Mucosa of rectum (tissue), 2 donors: ENCODE results near the gene ISX.

Source experiments
- H3K27ac ChIP-seq, 2 donors: one replicate each; pipeline ENCODE4 v1.7.0; 2013; ENCODE audit warnings: inconsistent platforms in 2 of 2, low read depth in 2 of 2, low read length in 2 of 2
- H3K27me3 ChIP-seq, 2 donors: one replicate each; pipeline ENCODE4 v1.7.0; 2013; ENCODE audit warnings: low read length in 2 of 2; ENCODE audit not compliant: control insufficient read depth in 2 of 2, insufficient read depth in 2 of 2
- H3K36me3 ChIP-seq, 2 donors: one replicate each; pipeline ENCODE4 v1.7.0; 2013; ENCODE audit warnings: low read length in 2 of 2; ENCODE audit not compliant: control insufficient read depth in 2 of 2, insufficient read depth in 2 of 2
- H3K4me1 ChIP-seq, 2 donors: one replicate each; pipeline ENCODE4 v1.7.0; 2013; ENCODE audit warnings: low read length in 2 of 2, mild to moderate bottlenecking in 1 of 2; ENCODE audit not compliant: control insufficient read depth in 2 of 2, insufficient read depth in 2 of 2
- H3K4me3 ChIP-seq, 2 donors: one replicate each; pipeline ENCODE4 v1.7.0; 2013; ENCODE audit warnings: low read length in 2 of 2
- H3K9ac ChIP-seq, 2 donors: one replicate each; pipeline ENCODE4 v1.7.0; 2013; ENCODE audit warnings: low read length in 2 of 2, low read depth in 1 of 2, mild to moderate bottlenecking in 1 of 2
- H3K9me3 ChIP-seq, 2 donors: one replicate each; pipeline ENCODE4 v1.7.0; 2013; ENCODE audit warnings: low read length in 2 of 2; ENCODE audit not compliant: control insufficient read depth in 2 of 2
- donor health status: healthy.
- donor health status: Normal muscosa, but diverticular disease.

The ISX gene

DNA sequence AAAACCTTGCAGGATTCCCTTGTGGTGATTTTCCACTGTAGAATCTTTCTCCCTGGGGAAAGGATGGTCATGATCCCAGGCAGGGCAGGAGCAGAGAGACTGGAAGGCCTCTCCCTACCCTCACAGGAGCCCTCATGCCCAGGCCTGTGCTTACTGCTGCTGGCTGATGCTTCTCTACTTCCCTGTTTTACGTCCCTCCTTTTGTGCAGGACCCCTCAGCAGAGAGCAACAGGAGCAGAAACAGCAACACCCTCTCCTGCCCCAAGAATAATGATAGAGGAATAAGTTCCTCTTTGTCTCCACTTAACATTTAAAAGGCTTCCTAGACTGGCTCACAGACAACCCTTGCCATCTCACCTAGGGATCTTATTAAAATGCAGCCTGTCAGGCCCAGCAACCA is 3.6 kb downstream of the ISX start:
- peak overlapping the region; percentile 84 to 94 for H3K4me3 ChIP-seq
- no peaks in the 10 kb centered on the region for H3K9me3 ChIP-seq
- H3K9ac ChIP-seq, result peak overlapping the region; percentile 26 to 93
- H3K4me1 ChIP-seq, result peaks cover 21 to 30% of the 10 kb centered on the region in 2 donors
- H3K27me3 ChIP-seq, result no peaks in the 10 kb centered on the region
- peaks cover 14 to 26% of the 10 kb centered on the region in 2 donors for H3K36me3 ChIP-seq
- no peak overlapping the region for H3K27ac ChIP-seq

DNA sequence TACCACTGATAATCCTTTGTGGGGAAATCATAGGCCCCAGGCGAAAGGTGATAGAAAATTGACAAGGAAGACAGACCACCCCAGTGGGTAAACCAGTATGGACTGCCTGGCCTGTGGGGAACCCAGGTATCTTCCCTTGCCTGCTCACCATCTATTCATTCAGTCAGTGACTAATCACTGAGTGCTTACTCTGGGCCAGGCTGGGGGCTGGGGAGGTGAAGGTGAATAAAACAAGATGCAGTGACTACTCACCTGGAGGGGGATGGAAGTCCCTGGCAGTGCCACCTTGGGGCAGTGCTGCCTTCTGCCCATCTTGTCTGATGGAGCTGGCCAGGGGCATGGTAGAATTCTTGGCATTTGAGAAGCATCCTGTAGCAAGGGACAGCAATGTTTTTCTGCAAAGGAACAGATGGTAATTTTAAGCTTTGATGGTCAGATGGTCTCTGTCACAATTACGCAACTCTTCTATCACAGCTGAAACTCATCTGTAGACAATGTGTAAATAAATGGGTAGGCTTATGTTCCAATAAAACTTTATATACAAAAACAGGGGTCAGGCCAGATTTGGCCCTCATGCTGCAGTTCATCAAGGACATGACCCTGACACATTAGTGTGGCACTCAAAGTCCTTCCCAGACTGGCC is 4.6 kb downstream of the ISX start:
- Histone ChIP-seq H3K4me1 (peaks cover 16 to 21% of the 10 kb centered on the region in 2 donors), H3K4me3 (peak overlapping the region; percentile 84 to 94), H3K27me3 (no peaks in the 10 kb centered on the region), H3K27ac (no peak overlapping the region), H3K36me3 (peaks cover 14 to 31% of the 10 kb centered on the region in 2 donors), H3K9me3 (no peaks in the 10 kb centered on the region), H3K9ac (no peak overlapping the region)

DNA sequence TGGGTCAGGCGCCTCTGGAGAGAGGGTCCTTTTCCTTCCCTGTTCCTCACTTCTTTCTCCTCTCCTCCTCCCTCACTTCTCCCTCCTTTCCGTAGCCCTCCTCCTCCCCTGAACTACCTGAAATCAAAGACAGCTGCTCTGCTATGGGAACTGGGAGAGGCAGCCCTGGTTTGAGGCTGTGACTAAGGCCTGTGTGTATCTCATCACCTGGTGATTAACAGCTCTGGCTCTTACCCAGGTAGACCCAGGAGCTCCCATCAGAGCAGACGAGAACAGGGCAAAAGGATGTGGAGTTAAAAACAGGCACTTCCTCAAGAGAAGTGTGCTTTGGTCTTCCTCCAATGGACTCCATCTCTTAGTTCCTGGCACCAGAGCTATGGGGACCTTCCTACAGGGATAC is 5.8 kb downstream of the ISX start:
- Histone ChIP-seq H3K27me3 (peaks cover 0 to 3% of the 10 kb centered on the region in 2 donors), H3K27ac (no peak overlapping the region), H3K36me3 (peaks cover 15 to 39% of the 10 kb centered on the region in 2 donors), H3K9ac (no peak overlapping the region), H3K9me3 (no peaks in the 10 kb centered on the region), H3K4me1 (peaks cover 17 to 27% of the 10 kb centered on the region in 2 donors), H3K4me3 (peak overlapping the region in 1 of 2 donors; percentile 94)

GRCh38 chr22:35072925-35073324 is 7.0 kb downstream of the ISX start:
- Histone ChIP-seq H3K4me3 (no peak overlapping the region), H3K9ac (no peak overlapping the region), H3K27me3 (peaks cover 0 to 3% of the 10 kb centered on the region in 2 donors), H3K9me3 (no peaks in the 10 kb centered on the region), H3K27ac (no peak overlapping the region), H3K36me3 (peaks cover 17 to 41% of the 10 kb centered on the region in 2 donors), H3K4me1 (peaks cover 25 to 32% of the 10 kb centered on the region in 2 donors)

DNA sequence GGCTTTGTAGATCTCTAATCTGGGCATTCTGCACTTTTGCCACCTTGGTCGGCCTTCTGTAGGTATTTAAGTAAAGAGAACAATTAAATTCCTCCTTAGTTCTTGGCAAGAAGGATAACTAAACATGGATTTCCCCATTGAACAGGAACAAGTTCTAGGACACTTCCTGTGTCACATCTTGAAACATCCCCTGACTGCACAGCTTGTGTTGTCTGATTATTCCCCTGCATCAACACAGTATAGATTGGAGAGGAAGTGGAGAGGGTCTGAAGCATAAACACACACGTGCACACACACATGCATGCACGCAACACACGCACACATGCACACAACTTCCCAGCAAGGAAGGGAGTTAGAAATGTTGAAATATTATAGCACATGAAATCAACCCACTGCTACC is 8.6 kb downstream of the ISX start:
- no peak overlapping the region for H3K4me3 ChIP-seq

DNA sequence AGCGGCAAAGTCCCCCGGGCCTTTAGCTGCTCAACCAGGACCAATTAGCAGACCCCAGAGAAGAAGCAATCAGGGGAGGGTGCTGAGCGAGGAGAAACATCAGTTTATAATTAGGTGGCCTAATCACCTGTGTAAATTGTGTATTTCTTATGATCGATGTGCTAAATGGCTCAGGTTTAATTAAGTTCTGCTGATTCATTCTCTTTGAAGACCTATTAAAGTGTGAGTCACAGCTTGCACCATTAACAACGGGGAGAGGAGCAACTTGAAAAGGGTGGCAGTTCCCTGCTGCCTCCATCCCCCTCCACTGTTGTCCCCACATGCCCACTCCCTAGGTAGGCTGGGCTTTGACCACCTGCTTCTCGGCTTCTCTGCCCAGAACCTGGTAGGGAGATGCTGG is 10.7 kb downstream of the ISX start:
- no peak overlapping the region for H3K9ac ChIP-seq
- H3K27me3 ChIP-seq, result peaks cover 0 to 3% of the 10 kb centered on the region in 2 donors
- H3K4me3 ChIP-seq, result no peak overlapping the region
- peak overlapping the region in 1 of 2 donors; percentile 48 for H3K27ac ChIP-seq
- peaks cover 24 to 44% of the 10 kb centered on the region in 2 donors for H3K36me3 ChIP-seq
- peaks cover 8 to 12% of the 10 kb centered on the region in 2 donors for H3K4me1 ChIP-seq
- H3K9me3 ChIP-seq, result no peaks in the 10 kb centered on the region

More for the DNA sequence above, 8.6 kb downstream of the ISX start:
- H3K9me3 ChIP-seq, result no peaks in the 10 kb centered on the region
- no peak overlapping the region for H3K9ac ChIP-seq
- peaks cover 23 to 30% of the 10 kb centered on the region in 2 donors for H3K4me1 ChIP-seq
- no peak overlapping the region for H3K27ac ChIP-seq
- H3K27me3 ChIP-seq, result peaks cover 0 to 3% of the 10 kb centered on the region in 2 donors
- peaks cover 17 to 45% of the 10 kb centered on the region in 2 donors for H3K36me3 ChIP-seq

GRCh38 chr22:35085621-35086020 is 19.7 kb downstream of the ISX start:
- no peaks in the 10 kb centered on the region for H3K4me1 ChIP-seq
- no peak overlapping the region for H3K27ac ChIP-seq
- peaks cover 52 to 53% of the 10 kb centered on the region in 2 donors for H3K36me3 ChIP-seq
- no peaks in the 10 kb centered on the region for H3K9me3 ChIP-seq
- H3K9ac ChIP-seq, result no peak overlapping the region
- no peak overlapping the region for H3K4me3 ChIP-seq
- no peaks in the 10 kb centered on the region for H3K27me3 ChIP-seq

DNA sequence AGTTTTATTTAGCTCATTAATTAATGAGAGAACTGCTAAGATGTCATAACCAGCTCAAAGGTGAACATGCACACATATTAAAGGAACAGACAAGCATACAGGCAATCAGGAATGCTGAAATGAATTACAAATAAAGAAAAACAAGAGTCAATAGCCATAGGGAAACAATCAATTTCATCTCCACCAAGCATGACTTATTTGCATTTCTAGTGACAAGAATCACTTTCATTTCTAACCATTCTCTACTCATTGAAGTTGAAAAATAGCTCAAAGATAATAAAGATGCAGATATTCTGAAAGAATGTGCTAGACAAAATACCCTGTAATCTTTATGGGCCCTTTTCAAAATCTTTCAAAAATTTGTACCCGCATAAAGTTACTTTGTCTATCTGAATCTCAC is 23.2 kb downstream of the ISX start:
- Histone ChIP-seq H3K27me3 (no peaks in the 10 kb centered on the region), H3K9me3 (no peaks in the 10 kb centered on the region), H3K4me1 (no peaks in the 10 kb centered on the region), H3K36me3 (peaks cover 37% of the 10 kb centered on the region in 2 donors), H3K4me3 (no peak overlapping the region), H3K9ac (no peak overlapping the region), H3K27ac (no peak overlapping the region)

DNA sequence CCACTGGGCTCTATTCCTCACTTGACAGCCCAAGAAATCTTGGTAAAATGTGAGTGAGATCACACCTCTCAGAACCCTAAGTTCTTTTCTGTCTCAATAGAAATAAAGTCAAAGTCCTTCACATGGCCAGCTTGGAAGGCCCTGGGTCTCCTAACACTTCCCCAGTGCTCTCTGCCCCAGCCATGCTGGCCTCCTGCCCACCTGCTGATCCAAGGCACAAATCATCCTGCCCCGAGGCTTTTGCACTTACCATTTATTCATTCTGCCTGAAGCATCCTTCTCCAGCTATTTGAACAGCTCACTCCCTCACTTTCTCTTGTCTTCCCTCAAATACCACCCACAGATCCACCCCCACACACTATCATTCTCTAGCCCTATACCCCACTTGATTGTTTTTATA is 26.4 kb downstream of the ISX start:
- H3K4me1 ChIP-seq, result no peaks in the 10 kb centered on the region
- peaks cover 4 to 7% of the 10 kb centered on the region in 2 donors for H3K36me3 ChIP-seq
- no peak overlapping the region for H3K4me3 ChIP-seq
- no peaks in the 10 kb centered on the region for H3K27me3 ChIP-seq
- H3K27ac ChIP-seq, result no peak overlapping the region
- no peak overlapping the region for H3K9ac ChIP-seq
- H3K9me3 ChIP-seq, result no peaks in the 10 kb centered on the region

DNA sequence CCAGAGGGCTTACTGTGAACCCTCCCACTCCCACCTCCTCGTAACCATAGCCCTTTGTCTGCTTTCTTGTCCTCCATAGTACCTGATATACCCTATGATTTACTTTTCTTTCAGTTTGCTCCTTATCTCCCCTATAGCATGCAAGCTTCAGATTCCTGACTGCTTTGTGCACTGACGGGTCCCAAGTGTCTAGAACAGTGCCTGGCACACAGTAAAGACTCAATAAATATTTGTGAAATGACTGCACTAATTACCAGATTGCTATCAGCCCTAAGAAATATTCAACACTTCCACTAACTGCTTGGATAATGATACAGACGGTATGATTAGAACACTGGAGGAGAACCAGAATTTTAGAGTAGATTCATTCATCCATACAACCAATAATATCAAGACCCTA is 33.0 kb downstream of the ISX start:
- peaks cover 11 to 15% of the 10 kb centered on the region in 2 donors for H3K4me1 ChIP-seq
- H3K27ac ChIP-seq, result no peak overlapping the region
- no peak overlapping the region for H3K4me3 ChIP-seq
- no peaks in the 10 kb centered on the region for H3K36me3 ChIP-seq
- no peaks in the 10 kb centered on the region for H3K9me3 ChIP-seq
- no peak overlapping the region for H3K9ac ChIP-seq
- H3K27me3 ChIP-seq, result no peaks in the 10 kb centered on the region
